Stimulated activated CD4-positive, alpha-beta T cell treated with anti-CD3 and anti-CD28 coated beads, Interleukin-4, amount 100 ng/mL, for 1 hour (primary cell): ENCODE data around the gene CMSS1.

Source experiments
- DNase-seq: peaks from one replicate; pipeline ENCODE4 v3.0.0-alpha.2; 2020

Gene CMSS1

GRCh38 chr3:99965681-99966408, 148.2 kb downstream of the CMSS1 start:
- DNase-seq: no peak

- no peak for DNase-seq
Observed at GRCh38 chr3:99966662-99967416, 149.2 kb downstream of the CMSS1 start.

DNA sequence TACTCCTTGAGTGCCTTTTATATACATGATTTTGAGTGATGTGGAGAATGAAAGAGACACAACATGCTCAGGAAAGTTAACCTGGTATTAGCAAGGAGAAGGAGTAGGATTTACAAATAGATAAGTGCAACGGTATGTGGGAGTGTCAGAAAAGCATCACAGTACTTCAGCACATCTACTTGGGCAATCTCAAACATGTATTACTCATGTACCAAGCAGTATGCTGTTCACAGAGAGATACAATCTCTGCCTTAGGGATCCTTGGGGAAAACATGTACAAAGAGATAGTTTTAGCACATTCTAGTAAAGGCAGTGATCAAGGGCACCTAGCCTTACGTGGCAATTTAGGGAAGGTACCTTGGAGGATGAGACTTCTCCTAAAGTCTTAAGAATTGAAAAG, 150.1 kb downstream of the CMSS1 start:
- DNase-seq: no peak

GRCh38 chr3:99969136-99969535, 151.5 kb downstream of the CMSS1 start:
- DNase-seq: no peak

DNA sequence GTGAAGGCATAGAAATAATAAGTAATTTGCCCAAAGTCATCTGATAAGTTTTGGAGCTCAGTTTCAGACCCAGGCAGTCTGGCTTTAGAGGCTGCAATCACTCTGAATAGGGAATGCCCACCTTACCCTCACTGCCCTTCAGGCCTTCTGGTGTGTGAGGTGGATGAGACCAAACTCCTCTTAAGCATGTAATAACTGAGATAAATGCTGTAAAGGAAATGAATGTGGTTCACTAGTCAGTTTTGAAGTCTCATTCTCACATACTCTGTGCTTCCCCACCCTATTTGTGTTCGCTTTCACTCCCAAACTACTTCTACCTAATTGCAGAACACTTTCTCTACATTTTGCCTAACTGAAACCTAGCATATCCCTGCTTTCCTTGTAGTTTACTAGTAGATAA, 152.5 kb downstream of the CMSS1 start:
- DNase-seq: no peak

DNA sequence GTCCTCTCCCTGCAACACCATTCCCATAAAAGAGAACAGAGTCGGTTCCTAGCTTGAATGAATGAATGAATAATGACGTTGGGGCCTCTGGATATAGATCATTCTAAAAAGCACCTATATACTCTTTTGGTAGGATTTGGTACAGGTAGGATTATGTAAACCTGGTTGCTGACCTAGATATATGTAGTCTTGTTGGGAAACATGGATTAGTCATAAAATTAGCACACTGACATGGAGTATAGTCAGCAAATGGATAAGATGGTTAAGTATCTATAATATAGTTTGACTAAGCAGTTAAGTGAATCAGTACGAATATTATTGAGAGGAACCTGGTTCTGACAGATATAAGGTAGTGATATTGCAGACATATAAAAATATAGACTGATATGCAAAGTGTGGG, 154.1 kb downstream of the CMSS1 start:
- DNase-seq: no peak

- no peak for DNase-seq
Observed at GRCh38 chr3:99972380-99973104, 154.9 kb downstream of the CMSS1 start.

- no peak for DNase-seq
Observed at GRCh38 chr3:99974989-99975388, 157.3 kb downstream of the CMSS1 start.

DNA sequence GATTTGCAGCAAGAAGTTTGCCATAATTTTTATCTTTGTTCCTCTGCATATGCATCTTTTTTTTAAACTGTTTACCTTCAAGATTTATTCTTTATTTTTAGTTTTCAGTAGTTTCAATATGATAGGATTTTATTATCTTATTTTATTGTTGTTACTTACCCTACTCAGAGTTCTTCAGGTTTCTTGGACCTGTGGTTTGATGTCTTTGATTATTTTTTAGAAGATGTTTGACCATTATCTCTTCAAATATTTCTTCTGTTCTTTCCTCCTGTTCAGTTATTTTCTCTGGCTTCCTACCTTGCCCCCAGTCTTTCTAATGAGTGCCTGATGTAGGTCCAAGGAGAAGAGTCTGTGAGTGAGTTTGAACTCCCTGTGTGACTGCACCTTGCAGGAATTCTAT, 158.9 kb downstream of the CMSS1 start:
- no peak for DNase-seq

GRCh38 chr3:99978221-99978620, 160.6 kb downstream of the CMSS1 start:
- DNase-seq: no peak

DNA sequence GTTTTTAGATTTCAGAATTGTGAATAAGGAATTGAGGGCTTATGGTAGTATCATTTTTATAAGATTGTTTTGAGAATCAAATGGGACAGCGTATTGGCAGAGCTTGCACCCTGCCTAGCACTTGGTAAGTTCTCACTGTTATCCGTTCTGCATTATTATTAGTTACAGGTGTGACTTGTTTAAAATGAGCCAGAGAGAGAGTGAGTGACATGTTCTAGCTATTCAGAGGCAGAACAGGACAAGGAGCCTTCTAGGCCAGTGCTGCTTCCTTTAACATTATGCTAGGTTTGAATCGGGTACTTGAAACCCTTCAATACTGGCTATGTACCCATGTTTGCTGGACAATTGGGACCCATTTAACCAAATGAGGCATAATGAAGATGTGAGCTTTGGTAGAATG, 162.9 kb downstream of the CMSS1 start:
- no peak for DNase-seq

DNA sequence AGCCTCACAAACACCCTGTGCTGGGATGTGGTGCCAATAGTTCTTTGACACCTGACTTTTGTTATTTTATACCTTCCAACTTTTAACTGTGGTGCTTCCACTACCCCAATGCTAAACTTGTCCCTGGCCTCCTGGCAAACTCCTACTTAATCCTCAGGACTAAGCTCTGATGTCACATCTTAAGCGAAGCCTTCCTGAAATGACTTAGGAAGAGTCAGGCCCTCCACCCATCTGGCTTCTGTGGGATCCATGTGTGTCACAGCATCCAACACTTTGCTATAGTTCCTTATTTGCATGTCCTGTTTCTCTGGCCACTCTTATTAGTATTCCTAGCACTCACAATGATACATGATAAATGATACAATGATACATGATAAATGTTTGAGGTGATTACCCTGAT, 163.5 kb downstream of the CMSS1 start:
- no peak for DNase-seq

- DNase-seq: no peak
Observed at GRCh38 chr3:99982650-99983049, 165.0 kb downstream of the CMSS1 start.

DNA sequence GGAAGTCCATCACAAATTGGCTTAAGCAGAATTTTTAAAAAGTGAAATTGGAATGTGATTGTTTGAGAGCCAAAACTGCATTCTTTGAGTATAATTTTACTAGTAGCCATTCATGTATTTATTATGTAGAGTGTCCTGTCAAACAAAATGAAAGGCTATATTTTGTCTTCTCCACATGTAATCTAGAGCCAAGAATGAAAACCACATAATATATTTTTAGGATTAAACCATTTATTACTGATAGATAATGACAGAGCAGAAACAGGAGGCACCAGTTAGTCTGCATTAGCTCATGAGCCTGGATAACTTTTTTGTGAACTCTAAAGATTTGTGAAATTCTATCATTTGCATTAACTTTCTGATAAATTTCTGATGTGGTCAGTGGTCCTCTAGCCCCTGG, 166.5 kb downstream of the CMSS1 start:
- DNase-seq: no peak

DNA sequence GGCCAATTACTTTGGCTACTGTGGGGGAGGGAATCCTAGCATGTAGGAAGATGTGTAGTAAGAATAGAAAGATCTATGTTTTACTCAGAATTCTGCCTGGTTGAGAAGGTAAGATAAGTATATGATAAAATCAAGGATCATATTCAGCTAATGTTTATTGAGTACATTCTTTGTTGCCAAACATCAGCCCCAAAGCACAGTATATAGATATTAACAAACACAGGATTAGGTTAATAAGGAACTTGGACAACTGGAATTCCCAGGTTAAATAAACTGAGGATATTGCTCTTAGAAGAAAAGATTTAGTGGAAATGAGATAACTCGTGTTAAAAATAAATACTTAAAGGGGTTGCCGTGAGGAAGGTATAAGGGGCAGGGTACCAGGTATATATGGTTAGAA, 167.0 kb downstream of the CMSS1 start:
- no peak for DNase-seq

GRCh38 chr3:99990179-99990578, 172.5 kb downstream of the CMSS1 start:
- no peak for DNase-seq

- no peak for DNase-seq
Observed at GRCh38 chr3:99997293-99997692, 179.6 kb downstream of the CMSS1 start.

DNA sequence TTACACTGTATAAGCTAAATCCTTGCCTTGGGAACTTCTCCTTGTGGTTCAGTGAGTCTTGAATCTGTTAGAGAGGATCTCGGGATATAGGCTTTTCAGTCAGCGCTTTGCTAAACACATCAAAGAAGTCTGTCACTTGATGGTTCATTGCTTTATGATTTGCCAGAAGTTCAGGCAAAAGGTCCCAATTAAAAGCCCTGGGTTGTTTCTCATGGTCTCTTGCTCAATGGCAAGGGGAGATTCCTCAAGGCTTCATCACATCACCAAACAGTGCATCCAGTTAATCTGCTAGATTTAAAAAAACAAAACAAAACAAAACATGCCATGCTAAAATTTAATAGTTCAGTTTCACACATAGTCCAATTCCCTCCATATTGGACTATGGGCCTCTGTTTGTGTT, 181.9 kb downstream of the CMSS1 start:
- DNase-seq: no peak

DNA sequence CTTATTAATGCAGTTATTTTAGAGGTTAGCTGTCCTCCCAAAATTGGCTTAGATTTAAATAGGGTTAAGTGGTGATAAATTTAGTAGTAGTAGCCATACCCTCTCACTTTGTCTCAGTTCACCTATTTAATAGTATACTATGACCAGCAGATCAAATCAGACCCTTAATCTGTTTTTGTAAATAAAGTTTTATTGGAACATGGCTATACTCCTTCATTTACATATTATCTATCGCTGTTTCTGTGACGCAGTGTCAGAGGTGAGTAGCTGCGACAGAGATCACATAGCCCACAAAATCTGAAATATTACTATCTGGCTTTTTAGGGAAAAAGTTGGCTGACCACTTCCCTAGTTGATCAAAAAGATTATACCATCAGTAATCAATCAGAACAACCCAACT, 183.4 kb downstream of the CMSS1 start:
- no peak for DNase-seq

DNA sequence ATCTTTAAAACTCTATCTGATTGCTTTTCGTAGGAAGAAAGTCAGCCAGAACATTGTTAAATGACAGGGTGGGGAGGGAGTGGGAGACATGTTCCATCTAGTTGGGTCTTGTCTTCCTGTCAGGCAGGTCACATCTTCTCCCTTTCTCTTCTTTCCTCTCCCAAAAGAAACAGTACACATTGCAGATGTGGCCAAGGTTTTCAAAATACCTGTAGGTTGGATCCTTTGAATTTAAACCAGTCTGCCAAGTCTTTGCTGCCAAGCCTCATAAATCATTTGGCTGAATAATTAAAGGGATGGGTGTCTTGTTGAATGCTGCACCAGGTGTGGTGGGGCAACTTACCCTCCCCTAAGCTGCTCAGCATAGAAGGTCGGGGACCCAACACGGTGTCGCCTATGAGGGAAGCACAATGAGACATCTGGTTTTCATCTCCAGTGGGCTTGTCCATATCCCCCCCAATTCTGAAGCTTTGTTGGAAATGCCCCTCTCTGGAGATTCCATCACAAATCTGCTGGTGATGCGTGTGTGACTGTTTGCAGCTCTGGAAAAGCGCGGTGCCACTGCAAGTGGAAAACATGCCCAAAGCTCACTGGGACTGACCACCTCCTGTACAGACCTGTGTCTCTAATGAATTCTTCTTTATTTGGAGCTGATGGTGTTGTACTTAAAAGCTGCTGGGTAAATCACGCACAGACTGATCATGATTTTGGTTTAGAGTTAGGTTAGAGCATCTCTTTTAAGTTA, 184.0 kb downstream of the CMSS1 start:
- DNase-seq: no peak

- no peak for DNase-seq
Observed at GRCh38 chr3:100002599-100003350, 185.1 kb downstream of the CMSS1 start.
